Measurements from ENCODE around the gene NRSN1.

NRSN1 gene, protein sequence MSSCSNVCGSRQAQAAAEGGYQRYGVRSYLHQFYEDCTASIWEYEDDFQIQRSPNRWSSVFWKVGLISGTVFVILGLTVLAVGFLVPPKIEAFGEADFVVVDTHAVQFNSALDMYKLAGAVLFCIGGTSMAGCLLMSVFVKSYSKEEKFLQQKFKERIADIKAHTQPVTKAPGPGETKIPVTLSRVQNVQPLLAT

DNA sequence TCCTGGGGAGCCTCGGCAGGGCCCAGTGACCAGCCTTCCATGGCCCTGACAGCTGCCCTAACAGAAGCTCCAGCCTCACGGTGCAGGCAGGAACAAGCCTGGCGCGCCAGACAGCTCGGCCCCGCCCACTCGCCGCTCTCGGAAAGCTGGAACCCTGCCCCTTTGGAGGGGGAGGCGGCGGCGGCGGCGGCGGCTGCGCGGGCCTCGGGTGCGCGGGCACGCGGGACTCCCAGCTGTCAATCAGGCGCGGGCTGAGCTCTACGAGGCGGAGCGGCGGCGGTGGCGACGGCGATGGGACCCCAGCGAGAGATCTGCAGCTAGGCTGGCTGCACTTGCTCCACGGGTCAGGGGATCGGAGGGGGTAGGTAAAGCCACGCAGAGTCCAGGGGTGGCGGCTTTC lies at the start of gene NRSN1:
Gene NRSN1 (plus strand): TSS at position 236 of the 400 bp plus-strand sequence. CDS start 8,113 bp downstream, outside the sequence.
- CTCF ChIA-PET: interaction anchor here (0.7 kb wide), 1 partner anchor 87 kb away, joined by 5 read pairs; no protein-coding TSS in a partner anchor
- no peak for TF ChIP-seq ZNF248 (tag by site-specific recombination; IDR thresholded peaks at IDR 0.05)
- no peak for TF ChIP-seq KLF1 (tag by site-specific recombination; IDR thresholded peaks at IDR 0.05)
- TF ChIP-seq KLF9 (tag by site-specific recombination; IDR thresholded peaks at IDR 0.05; ENCODE audit: low read depth): 0 out of 2 replicates have a peak, but pooled peaks have one; percentile 36
- TF ChIP-seq ZBTB26 (tag by site-specific recombination; optimal IDR thresholded peaks at IDR 0.05): peak; percentile 34
- Histone ChIP-seq H3K9me3 (ENCODE audit: control insufficient read depth, insufficient read depth, low read depth, low read length) (no peaks in the 10 kb centered on the region), H3K4me1 (ENCODE audit: control insufficient read depth, insufficient read depth, low read length) (no peaks in the 10 kb centered on the region), H3K36me3 (ENCODE audit: control insufficient read depth in 2 of 2, insufficient read depth in 1 of 2, low read length in 2 of 2) (no peaks in the 10 kb centered on the region), H3K27ac (ENCODE audit: extremely low read depth, low read depth, low read length) (no peak within 1 kb of the TSS), H3K4me3 (ENCODE audit: low read depth, low read length) (peak within 1 kb of the TSS; percentile 27)
- POLR2A ChIA-PET: no interaction called here

DNA sequence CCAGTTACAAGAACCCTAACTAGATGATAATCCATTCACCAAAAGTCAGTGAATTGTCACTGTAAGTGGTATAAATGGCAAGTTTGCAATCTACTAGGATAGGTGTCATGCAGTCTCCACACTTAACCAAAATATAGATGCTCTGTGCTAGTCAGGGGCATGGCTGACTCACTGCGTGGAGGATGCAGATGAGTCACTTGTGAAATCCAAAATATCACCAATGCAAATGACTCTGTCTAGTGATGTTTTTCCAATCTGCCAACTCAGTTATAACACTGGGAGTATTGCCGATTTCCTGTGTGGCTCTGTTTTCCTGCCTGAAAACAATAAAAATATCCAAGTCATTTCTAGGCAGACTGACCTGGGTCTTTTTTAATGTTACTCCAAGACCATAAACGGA lies 47.8 kb upstream of the NRSN1 start:
- H3K27ac ChIP-seq (ENCODE audit: extremely low read depth, low read depth, low read length): no peak overlapping the region
- TF ChIP-seq ZNF555 (tag by site-specific recombination; conservative IDR thresholded peaks at IDR 0.05) (no peak), ZFHX2 (tag by site-specific recombination; conservative IDR thresholded peaks at IDR 0.05) (no peak), ZNF776 (tag by site-specific recombination; IDR thresholded peaks at IDR 0.05; ENCODE audit: borderline replicate concordance) (no peak), KLF7 (tag by site-specific recombination; IDR thresholded peaks at IDR 0.05; ENCODE audit: borderline replicate concordance) (no peak), ZNF37A (tag by site-specific recombination; IDR thresholded peaks at IDR 0.05) (no peak), ZNF311 (tag by site-specific recombination; IDR thresholded peaks at IDR 0.05; ENCODE audit: borderline replicate concordance) (no peak), ZNF785 (tag by site-specific recombination; IDR thresholded peaks at IDR 0.05) (no peak), ZNF626 (tag by site-specific recombination; IDR thresholded peaks at IDR 0.05) (no peak)
- TF ChIP-seq, protein P1, sequence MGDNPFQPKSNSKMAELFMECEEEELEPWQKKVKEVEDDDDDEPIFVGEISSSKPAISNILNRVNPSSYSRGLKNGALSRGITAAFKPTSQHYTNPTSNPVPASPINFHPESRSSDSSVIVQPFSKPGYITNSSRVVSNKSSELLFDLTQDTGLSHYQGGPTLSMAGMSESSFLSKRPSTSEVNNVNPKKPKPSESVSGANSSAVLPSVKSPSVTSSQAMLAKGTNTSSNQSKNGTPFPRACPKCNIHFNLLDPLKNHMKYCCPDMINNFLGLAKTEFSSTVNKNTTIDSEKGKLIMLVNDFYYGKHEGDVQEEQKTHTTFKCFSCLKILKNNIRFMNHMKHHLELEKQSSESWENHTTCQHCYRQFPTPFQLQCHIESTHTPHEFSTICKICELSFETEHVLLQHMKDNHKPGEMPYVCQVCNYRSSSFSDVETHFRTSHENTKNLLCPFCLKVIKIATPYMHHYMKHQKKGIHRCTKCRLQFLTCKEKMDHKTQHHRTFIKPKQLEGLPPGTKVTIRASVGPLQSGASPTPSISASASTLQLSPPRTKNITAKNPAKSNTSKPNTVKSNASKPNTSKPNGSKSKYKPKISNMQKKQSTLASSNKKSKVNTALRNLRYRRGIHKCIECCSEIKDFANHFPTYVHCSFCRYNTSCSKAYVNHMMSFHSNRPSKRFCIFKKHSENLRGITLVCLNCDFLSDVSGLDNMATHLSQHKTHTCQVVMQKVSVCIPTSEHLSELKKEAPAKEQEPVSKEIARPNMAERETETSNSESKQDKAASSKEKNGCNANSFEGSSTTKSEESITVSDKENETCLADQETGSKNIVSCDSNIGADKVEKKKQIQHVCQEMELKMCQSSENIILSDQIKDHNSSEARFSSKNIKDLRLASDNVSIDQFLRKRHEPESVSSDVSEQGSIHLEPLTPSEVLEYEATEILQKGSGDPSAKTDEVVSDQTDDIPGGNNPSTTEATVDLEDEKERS (tag by site-specific recombination; IDR thresholded peaks at IDR 0.05): no peak
- POLR2A ChIA-PET: no interaction called here
- H3K4me1 ChIP-seq (ENCODE audit: control insufficient read depth, insufficient read depth, low read length): no peaks in the 10 kb centered on the region
- CTCF ChIA-PET: no interaction called here
- H3K4me3 ChIP-seq (ENCODE audit: low read depth, low read length): no peak overlapping the region
- no peaks in the 10 kb centered on the region for H3K9me3 ChIP-seq (ENCODE audit: control insufficient read depth, insufficient read depth, low read depth, low read length)
- H3K36me3 ChIP-seq (ENCODE audit: control insufficient read depth in 2 of 2, insufficient read depth in 1 of 2, low read length in 2 of 2): no peaks in the 10 kb centered on the region

DNA sequence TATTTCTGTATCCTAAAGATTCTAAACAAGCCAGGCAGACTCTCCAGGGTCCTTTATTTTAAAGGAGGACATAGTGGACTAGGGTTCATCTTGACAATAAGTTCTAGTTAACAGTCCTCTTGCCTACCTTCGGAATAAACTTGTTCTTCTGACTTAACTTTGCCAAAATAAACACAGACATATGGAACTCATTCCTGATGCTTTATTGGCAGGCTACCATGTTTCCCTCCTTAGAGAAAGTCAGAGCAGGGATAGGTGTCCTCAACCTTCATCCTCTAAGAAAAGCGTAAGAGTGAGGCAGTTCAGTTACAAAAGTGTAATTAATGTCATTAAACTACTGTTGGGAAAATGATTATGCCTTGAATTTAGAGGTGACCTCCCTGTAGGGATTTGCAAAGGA lies 46.9 kb upstream of the NRSN1 start:
- ChIA-PET POLR2A (no interaction called here), CTCF (no interaction called here)
- no peaks in the 10 kb centered on the region for H3K9me3 ChIP-seq (ENCODE audit: control insufficient read depth, insufficient read depth, low read depth, low read length)
- no peak overlapping the region for H3K4me3 ChIP-seq (ENCODE audit: low read depth, low read length)
- H3K27ac ChIP-seq (ENCODE audit: extremely low read depth, low read depth, low read length): no peak overlapping the region
- H3K36me3 ChIP-seq (ENCODE audit: control insufficient read depth in 2 of 2, insufficient read depth in 1 of 2, low read length in 2 of 2): no peaks in the 10 kb centered on the region
- no peaks in the 10 kb centered on the region for H3K4me1 ChIP-seq (ENCODE audit: control insufficient read depth, insufficient read depth, low read length)
- TF ChIP-seq OVOL3 (tag by site-specific recombination; IDR thresholded peaks at IDR 0.05) (no peak), ZBTB1 (tag by site-specific recombination; IDR thresholded peaks at IDR 0.05) (no peak), ZNF223 (tag by site-specific recombination; IDR thresholded peaks at IDR 0.05) (no peak), ZNF248 (tag by site-specific recombination; IDR thresholded peaks at IDR 0.05) (no peak), PRDM2 (tag by site-specific recombination; IDR thresholded peaks at IDR 0.05; ENCODE audit: borderline replicate concordance) (no peak), SP2 (tag by site-specific recombination; IDR thresholded peaks at IDR 0.05) (no peak), ZNF221 (tag by site-specific recombination; IDR thresholded peaks at IDR 0.05; ENCODE audit: borderline replicate concordance) (no peak), ZNF776 (tag by site-specific recombination; IDR thresholded peaks at IDR 0.05; ENCODE audit: borderline replicate concordance) (no peak), GLIS1 (tag by site-specific recombination; IDR thresholded peaks at IDR 0.05) (no peak), ZBTB7A (tag by site-specific recombination; IDR thresholded peaks at IDR 0.05; ENCODE audit: low read depth) (no peak), ZNF76 (tag by site-specific recombination; IDR thresholded peaks at IDR 0.05; ENCODE audit: borderline replicate concordance, low read depth) (no peak)

All from HEK293 (cell line).